Parathyroid adenoma (tissue), 2 donors: ENCODE results near the gene CYSTM1.

Source experiments
- H2AFZ ChIP-seq: fragments of 300-600 bp; sonication (generic); one replicate; pipeline ENCODE4 v1.7.0; 2017; ENCODE audit warnings: antibody characterized with exemption, mild to moderate bottlenecking
- H3K27ac ChIP-seq: fragments of 300-600 bp; sonication (generic); one replicate; pipeline ENCODE4 v1.7.0; 2017
- H3K27me3 ChIP-seq: fragments of 300-600 bp; sonication (generic); one replicate; pipeline ENCODE4 v1.7.0; 2017; ENCODE audit warnings: low read length; ENCODE audit not compliant: control insufficient read depth, insufficient read depth
- H3K36me3 ChIP-seq: fragments of 300-600 bp; sonication (generic); one replicate; pipeline ENCODE4 v1.7.0; 2017; ENCODE audit warnings: low read length; ENCODE audit not compliant: control insufficient read depth, insufficient read depth
- H3K4me1 ChIP-seq: fragments of 300-600 bp; sonication (generic); one replicate; pipeline ENCODE4 v1.7.0; 2017; ENCODE audit warnings: control low read depth
- H3K4me2 ChIP-seq: fragments of 300-600 bp; sonication (generic); one replicate; pipeline ENCODE4 v1.7.0; 2017; ENCODE audit warnings: low read length
- H3K4me3 ChIP-seq: fragments of 300-600 bp; sonication (generic); one replicate; pipeline ENCODE4 v1.7.0; 2017; ENCODE audit warnings: low read depth, low read length
- H3K79me2 ChIP-seq: fragments of 300-600 bp; sonication (generic); one replicate; pipeline ENCODE4 v1.7.0; 2017; ENCODE audit warnings: control low read depth
- H3K9ac ChIP-seq: fragments of 300-600 bp; sonication (generic); one replicate; pipeline ENCODE4 v1.7.0; 2017; ENCODE audit warnings: mild to moderate bottlenecking
- H3K9me3 ChIP-seq: fragments of 300-600 bp; sonication (generic); one replicate; pipeline ENCODE4 v1.7.0; 2017; ENCODE audit warnings: low read length; ENCODE audit not compliant: control insufficient read depth
- CTCF ChIP-seq: fragments of 300-600 bp; sonication (generic); IDR thresholded peaks from one replicate; pipeline ENCODE4 v1.7.0; 2017; ENCODE audit warnings: antibody characterized with exemption, mild to moderate bottlenecking
- donor health status: primary hyperparathyroidism.

CYSTM1 gene

GRCh38 chr5:140142856-140143255, 32.1 kb upstream of the CYSTM1 start:
- H2AFZ ChIP-seq, result no peak overlapping the region
- no peak overlapping the region for H3K4me2 ChIP-seq
- no peak overlapping the region for H3K27ac ChIP-seq
- no peaks in the 10 kb centered on the region for H3K27me3 ChIP-seq
- no peak overlapping the region for H3K9ac ChIP-seq
- H3K4me3 ChIP-seq, result no peak overlapping the region
- TF ChIP-seq CTCF, result no peak
- H3K9me3 ChIP-seq, result no peaks in the 10 kb centered on the region
- H3K79me2 ChIP-seq, result peaks cover 47% of the 10 kb centered on the region
- peaks cover 17% of the 10 kb centered on the region for H3K4me1 ChIP-seq
- H3K36me3 ChIP-seq, result no peaks in the 10 kb centered on the region

GRCh38 chr5:140143521-140144258, 31.3 kb upstream of the CYSTM1 start:
- no peaks in the 10 kb centered on the region for H3K36me3 ChIP-seq
- H3K79me2 ChIP-seq, result peaks cover 39% of the 10 kb centered on the region
- no peaks in the 10 kb centered on the region for H3K27me3 ChIP-seq
- no peaks in the 10 kb centered on the region for H3K9me3 ChIP-seq
- no peak for TF ChIP-seq CTCF
- no peak overlapping the region for H3K4me3 ChIP-seq
- no peak overlapping the region for H3K27ac ChIP-seq
- no peak overlapping the region for H3K4me2 ChIP-seq
- peaks cover 16% of the 10 kb centered on the region for H3K4me1 ChIP-seq
- H2AFZ ChIP-seq, result no peak overlapping the region
- no peak overlapping the region for H3K9ac ChIP-seq

- H3K9ac ChIP-seq, result no peak overlapping the region
Measured at GRCh38 chr5:140145256-140145655, 29.7 kb upstream of the CYSTM1 start.

GRCh38 chr5:140145818-140146522, 29.0 kb upstream of the CYSTM1 start:
- Histone ChIP-seq H3K4me2 (peak overlapping the region; percentile 54), H3K4me1 (peaks cover 16% of the 10 kb centered on the region), H3K36me3 (no peaks in the 10 kb centered on the region), H3K9me3 (no peaks in the 10 kb centered on the region), H3K27me3 (no peaks in the 10 kb centered on the region), H3K27ac (no peak overlapping the region), H3K79me2 (peaks cover 40% of the 10 kb centered on the region), H3K4me3 (no peak overlapping the region), H3K9ac (no peak overlapping the region), H2AFZ (peak overlapping the region; percentile 78)
- TF ChIP-seq CTCF, result peak; percentile 93

More at GRCh38 chr5:140145256-140145655, 29.7 kb upstream of the CYSTM1 start:
- peak overlapping the region; percentile 78 for H2AFZ ChIP-seq
- peaks cover 16% of the 10 kb centered on the region for H3K4me1 ChIP-seq
- H3K4me3 ChIP-seq, result no peak overlapping the region
- TF ChIP-seq CTCF, result no peak
- no peaks in the 10 kb centered on the region for H3K27me3 ChIP-seq
- H3K36me3 ChIP-seq, result no peaks in the 10 kb centered on the region
- peaks cover 39% of the 10 kb centered on the region for H3K79me2 ChIP-seq
- H3K4me2 ChIP-seq, result peak overlapping the region; percentile 6
- no peaks in the 10 kb centered on the region for H3K9me3 ChIP-seq
- no peak overlapping the region for H3K27ac ChIP-seq
